ENCODE results near the gene KANK3. TPM values are rescaled to one million over a fixed set of nuclear protein-coding genes. Genes with fewer than 3 reads are reported as not detected.

KANK3 gene
- total RNA-seq, 2 experiments from 2014 or later = 0.11 to 0.22 TPM

GRCh38 chr19:8321067-8321985 lies 21.7 kb downstream of the KANK3 start, which contains the start of the genes NDUFA7 and RPS28:
Gene NDUFA7, minus strand, starts transcription at chr19:8321375. Its CDS starts 17 bp downstream, at chr19:8321358.
Gene RPS28, plus strand, starts transcription at chr19:8321496. Its CDS starts 35 bp downstream, at chr19:8321531.
- ChIA-PET CTCF (ENCODE audit: unreplicated experiment) (interaction anchor here (0.6 kb wide), 2 partner anchors 125 to 317 kb away, joined by 5 to 7 read pairs; no protein-coding TSS in a partner anchor), POLR2A (interaction anchor here (0.5 to 0.6 kb wide), 3 partner anchors 14 to 67 kb away, joined by 3 to 4 read pairs (median 4); no protein-coding TSS in a partner anchor)
- intact Hi-C loops (cut with micrococcal nuclease; ENCODE audit: unreplicated experiment) = loop anchor here (5.0 kb wide), 1 partner anchor 54 kb away; no protein-coding TSS in a partner anchor

GRCh38 chr19:8320564-8321066 lies 22.4 kb downstream of the KANK3 start:
- intact Hi-C loops (cut with micrococcal nuclease; ENCODE audit: unreplicated experiment) = loop anchor here (5.0 kb wide), 1 partner anchor 53 kb away; no protein-coding TSS in a partner anchor
- peak overlapping the region; percentile 64; the same call in 1 of the 2 replicates for H2AFZ ChIP-seq (ENCODE audit: low read length)
- DNase-seq (ENCODE audit: low spot score) = peak; percentile 31
- peaks cover 55% of the 10 kb centered on the region for H3K4me1 ChIP-seq (ENCODE audit: insufficient read depth, low read length, poor library complexity, severe bottlenecking)
- H3K9me2 ChIP-seq (ENCODE audit: insufficient read depth, low read length) = no peaks in the 10 kb centered on the region
- H3K9me3 ChIP-seq (ENCODE audit: low read length) = no peaks in the 10 kb centered on the region
- peak overlapping the region; percentile 67 for H3K27ac ChIP-seq (ENCODE audit: low read depth, low read length, poor library complexity, severe bottlenecking)
- peaks cover 67% of the 10 kb centered on the region for H3K36me3 ChIP-seq (ENCODE audit: insufficient read depth, low read length)
- no TSS peak for BruUV-seq (replicated peaks)
- TF ChIP-seq CTCF (conservative IDR thresholded peaks at IDR 0.05; ENCODE audit: low read length) (no peak), EZH2phosphoT487 (IDR thresholded peaks at IDR 0.05; ENCODE audit: borderline replicate concordance, low read depth, low read length) (no peak)
- ChIA-PET CTCF (ENCODE audit: unreplicated experiment) (interaction anchor here (0.6 kb wide), 2 partner anchors 126 to 316 kb away, joined by 5 to 7 read pairs; no protein-coding TSS in a partner anchor), POLR2A (interaction anchor here (0.5 to 0.6 kb wide), 2 partner anchors 14 to 17 kb away, joined by 3 to 4 read pairs; no protein-coding TSS in a partner anchor)
- peak overlapping the region; percentile 100 for H3K4me3 ChIP-seq (ENCODE audit: low read depth, low read length, poor library complexity, severe bottlenecking)
- H3K79me2 ChIP-seq (ENCODE audit: insufficient read depth, low read depth, low read length) = peaks cover 49% of the 10 kb centered on the region
- H3K4me2 ChIP-seq (ENCODE audit: low read length) = peak overlapping the region; percentile 99
- H4K20me1 ChIP-seq (ENCODE audit: insufficient read depth, low read length) = peaks cover 12% of the 10 kb centered on the region

More at GRCh38 chr19:8321067-8321985, 21.7 kb downstream of the KANK3 start, which contains the start of the genes NDUFA7 and RPS28:
- Histone ChIP-seq H3K79me2 (ENCODE audit: insufficient read depth, low read depth, low read length) (peaks cover 49% of the 10 kb centered on the region), H3K4me1 (ENCODE audit: insufficient read depth, low read length, poor library complexity, severe bottlenecking) (peaks cover 55% of the 10 kb centered on the region), H3K4me2 (ENCODE audit: low read length) (peak within 1 kb of the TSS; percentile 99), H4K20me1 (ENCODE audit: insufficient read depth, low read length) (peaks cover 12% of the 10 kb centered on the region), H2AFZ (ENCODE audit: low read length) (peak within 1 kb of the TSS; percentile 64; the same call in 1 of the 2 replicates), H3K4me3 (ENCODE audit: low read depth, low read length, poor library complexity, severe bottlenecking) (peak within 1 kb of the TSS; percentile 100), H3K9me2 (ENCODE audit: insufficient read depth, low read length) (no peaks in the 10 kb centered on the region), H3K9me3 (ENCODE audit: low read length) (no peaks in the 10 kb centered on the region), H3K27ac (ENCODE audit: low read depth, low read length, poor library complexity, severe bottlenecking) (peak within 1 kb of the TSS; percentile 67), H3K36me3 (ENCODE audit: insufficient read depth, low read length) (peaks cover 60% of the 10 kb centered on the region)
- DNase-seq (ENCODE audit: low spot score) = peak; percentile 98
- BruUV-seq (replicated peaks) = TSS peak; percentile 97
- no peak for TF ChIP-seq EZH2phosphoT487 (IDR thresholded peaks at IDR 0.05; ENCODE audit: borderline replicate concordance, low read depth, low read length)
- TF ChIP-seq CTCF (conservative IDR thresholded peaks at IDR 0.05; ENCODE audit: low read length) = 0 out of 2 replicates have a peak, but pooled peaks have one; percentile 27
